ENCODE results near the gene ZNF804B. TPM values are rescaled to one million over a fixed set of nuclear protein-coding genes. Genes with fewer than 3 reads are reported as not detected.

Gene ZNF804B
- total and polyA plus RNA-seq, 2 of the 4 experiments (the other 2 are of a cell fraction) = not detected

DNA sequence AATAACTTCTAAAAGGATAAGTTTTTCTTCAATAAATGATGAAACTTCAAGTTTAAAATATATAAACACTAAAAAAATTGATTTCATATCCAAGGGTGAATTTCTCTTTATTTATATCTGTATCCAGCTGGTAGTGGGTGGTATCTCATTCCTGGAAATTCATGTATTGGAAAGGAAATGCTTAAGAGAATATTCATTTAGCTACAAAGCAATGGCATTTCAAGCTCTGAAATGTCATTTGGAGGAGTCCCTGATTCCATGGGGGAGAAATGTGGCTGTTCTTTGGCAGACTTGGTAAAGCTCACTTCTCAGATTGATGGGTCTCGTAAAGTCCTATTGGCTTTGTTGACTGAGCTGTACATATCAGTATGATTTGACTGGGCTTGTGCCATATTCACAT, 192.3 kb downstream of the ZNF804B start:
- no peak for ATAC-seq (ENCODE audit: low read depth)
- Histone ChIP-seq H2AFZ (replicated peaks; ENCODE audit: low read length, poor library complexity) (no peak overlapping the region), H2AK5ac (ENCODE audit: low read depth, low read length) (no peak overlapping the region), H3K4me3 (ENCODE audit: insufficient read depth, low read depth, low read length) (no peak overlapping the region), H3K4me1 (ENCODE audit: control insufficient read depth, insufficient read depth, low read length) (no peaks in the 10 kb centered on the region), H3K79me1 (ENCODE audit: low read depth in 1 of 2, low read length in 2 of 2) (no peaks in the 10 kb centered on the region), H4K5ac (ENCODE audit: low read depth, low read length) (no peak overlapping the region), H3K27me3 (ENCODE audit: control insufficient read depth, insufficient read depth, low read length) (no peaks in the 10 kb centered on the region), H3K23ac (ENCODE audit: low read depth, low read length) (no peak overlapping the region), H3K56ac (ENCODE audit: extremely low read depth, insufficient read depth, low read length) (no peak overlapping the region), H4K20me1 (ENCODE audit: insufficient read depth, low read length) (no peaks in the 10 kb centered on the region), H4K8ac (ENCODE audit: low read depth in 2 of 2, low read length in 2 of 2) (no peak overlapping the region), H2BK120ac (ENCODE audit: low read depth, low read length) (no peak overlapping the region), H3K27ac (ENCODE audit: insufficient read depth, low read length) (no peak overlapping the region), H4K91ac (ENCODE audit: insufficient read depth, low read depth, low read length) (no peak overlapping the region), H3K14ac (replicated peaks; ENCODE audit: low read depth, low read length) (no peak overlapping the region), H3K4ac (ENCODE audit: low read depth, low read length) (no peak overlapping the region), H3K9me3 (ENCODE audit: control insufficient read depth, insufficient read depth, low read length) (peaks cover 4% of the 10 kb centered on the region; the same call in 1 of the 2 replicates), H3K18ac (ENCODE audit: low read depth, low read length) (no peak overlapping the region), H3K4me2 (ENCODE audit: low read depth, low read length) (no peak overlapping the region), H2BK5ac (ENCODE audit: low read depth, low read length, poor library complexity, severe bottlenecking) (no peak overlapping the region), H3K9me1 (ENCODE audit: insufficient read depth, low read length) (no peaks in the 10 kb centered on the region), H2AK9ac (replicated peaks; ENCODE audit: low read depth, low read length, poor library complexity) (no peak overlapping the region), H3K9ac (ENCODE audit: low read depth, low read length) (no peak overlapping the region), H2BK20ac (ENCODE audit: low read depth, low read length) (no peak overlapping the region), H3K36me3 (ENCODE audit: control insufficient read depth, insufficient read depth, low read length) (no peaks in the 10 kb centered on the region), H2BK15ac (ENCODE audit: low read depth, low read length) (no peak overlapping the region)
- no CpG with 5 or more reads among the region's 1 CpG for WGBS, 2 experiments (ENCODE audit: extremely low coverage in 2 of 2, insufficient read length in 1 of 2)
- BruUV-seq (replicated peaks) = no TSS peak
- POLR2A ChIA-PET (ENCODE audit: unreplicated experiment) = no interaction called here
- TF ChIP-seq RAD21 (IDR thresholded peaks at IDR 0.05; ENCODE audit: low read length) (no peak), CHD1 (IDR thresholded peaks at IDR 0.05; ENCODE audit: low read depth, low read length) (no peak), MAFK (IDR thresholded peaks at IDR 0.05; ENCODE audit: low read depth, low read length) (no peak), CTCF (conservative IDR thresholded peaks at IDR 0.05; ENCODE audit: low read depth, low read length) (no peak), RFX5 (IDR thresholded peaks at IDR 0.05; ENCODE audit: low read depth, low read length) (no peak), POLR2A (IDR thresholded peaks at IDR 0.05; ENCODE audit: low read depth, low read length) (no peak), MAZ (IDR thresholded peaks at IDR 0.05; ENCODE audit: borderline replicate concordance, low read depth, low read length) (no peak), MXI1 (IDR thresholded peaks at IDR 0.05; ENCODE audit: borderline replicate concordance, low read depth, low read length) (no peak), BHLHE40 (IDR thresholded peaks at IDR 0.05; ENCODE audit: low read depth, low read length) (no peak)
- TF ChIP-seq, protein P1, sequence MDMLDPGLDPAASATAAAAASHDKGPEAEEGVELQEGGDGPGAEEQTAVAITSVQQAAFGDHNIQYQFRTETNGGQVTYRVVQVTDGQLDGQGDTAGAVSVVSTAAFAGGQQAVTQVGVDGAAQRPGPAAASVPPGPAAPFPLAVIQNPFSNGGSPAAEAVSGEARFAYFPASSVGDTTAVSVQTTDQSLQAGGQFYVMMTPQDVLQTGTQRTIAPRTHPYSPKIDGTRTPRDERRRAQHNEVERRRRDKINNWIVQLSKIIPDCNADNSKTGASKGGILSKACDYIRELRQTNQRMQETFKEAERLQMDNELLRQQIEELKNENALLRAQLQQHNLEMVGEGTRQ (IDR thresholded peaks at IDR 0.05; ENCODE audit: low read depth, low read length) = no peak
- CTCF ChIA-PET = interaction anchor here (0.6 kb wide), 1 partner anchor 21 kb away, joined by 3 read pairs; no protein-coding TSS in a partner anchor
- dilution Hi-C loops (cut with HindIII; ENCODE audit: low sequenced_read_pairs, unreplicated experiment) = no loop called here
- DNase-seq = no peak
- in situ Hi-C loops (cut with MboI; ENCODE audit: low sequenced_read_pairs) = no loop called here
- intact Hi-C loops (cut with micrococcal nuclease) = no loop called here
